Fibroblast of lung (primary cell): ENCODE data around the gene ST6GALNAC1. TPM values are rescaled to one million over a fixed set of nuclear protein-coding genes. Genes with fewer than 3 reads are reported as not detected.

Source experiments
- DNase-seq, 2 donors: peaks; one replicate each; pipeline versions ENCODE4 v3.0.0 to v3.0.0-alpha.2; 2010; ENCODE audit warnings: low read depth in 2 of 2
- H2AFZ ChIP-seq: 2 replicates; pipeline ENCODE4 v1.5.1; 2012; ENCODE audit warnings: low read length, control low read depth, inconsistent platforms
- H3K27ac ChIP-seq: 2 replicates; pipeline ENCODE4 v1.5.1; 2011; ENCODE audit warnings: low read length, control low read depth; ENCODE audit not compliant: insufficient read depth
- H3K27me3 ChIP-seq: 2 replicates; pipeline ENCODE4 v1.5.1; 2011; ENCODE audit warnings: mild to moderate bottlenecking, low read length; ENCODE audit not compliant: control insufficient read depth, insufficient read depth
- H3K36me3 ChIP-seq: 2 replicates; pipeline ENCODE4 v1.5.1; 2011; ENCODE audit warnings: low read length; ENCODE audit not compliant: control insufficient read depth, insufficient read depth
- H3K4me1 ChIP-seq: 2 replicates; pipeline ENCODE4 v1.5.1; 2011; ENCODE audit warnings: low read length; ENCODE audit not compliant: control insufficient read depth, insufficient read depth; ENCODE audit errors: extremely low read depth
- H3K4me2 ChIP-seq: 2 replicates; pipeline ENCODE4 v1.5.1; 2011; ENCODE audit warnings: low read length, control low read depth; ENCODE audit not compliant: insufficient read depth; ENCODE audit errors: extremely low read depth
- H3K4me3 ChIP-seq, 4 experiments: fragments of 200-600 bp in 1 of 4; sonication (generic) in 1 of 4; replicated peaks in 1 of 4; 2 replicates each; pipeline ENCODE4 v1.5.1; 2011 to 2016; ENCODE audit warnings: low read length in 4 of 4, low read depth in 3 of 4, mild to moderate bottlenecking in 3 of 4, control low read depth in 2 of 4, inconsistent platforms in 1 of 4, mixed read lengths in 1 of 4; ENCODE audit not compliant: insufficient read depth in 1 of 4; ENCODE audit errors: control extremely low read depth in 1 of 4
- H3K79me2 ChIP-seq: 2 replicates; pipeline ENCODE4 v1.5.1; 2012; ENCODE audit warnings: mild to moderate bottlenecking, low read length, inconsistent platforms; ENCODE audit not compliant: control insufficient read depth, insufficient read depth
- H3K9ac ChIP-seq: 2 replicates; pipeline ENCODE4 v1.5.1; 2011; ENCODE audit warnings: mild to moderate bottlenecking, low read length, control low read depth; ENCODE audit not compliant: insufficient read depth
- H3K9me3 ChIP-seq: 2 replicates; pipeline ENCODE4 v1.5.1; 2012; ENCODE audit warnings: low read depth, low read length; ENCODE audit not compliant: control insufficient read depth, insufficient read depth
- H4K20me1 ChIP-seq: 2 replicates; pipeline ENCODE4 v1.5.1; 2011; ENCODE audit warnings: low read length; ENCODE audit not compliant: control insufficient read depth, insufficient read depth; ENCODE audit errors: extremely low read depth
- EZH2 ChIP-seq: IDR thresholded peaks from 2 replicates; pipeline ENCODE4 v1.5.1; 2012; ENCODE audit warnings: low read length, control low read depth, mild to moderate bottlenecking; ENCODE audit errors: missing control alignments
- polyA plus RNA-seq, 2 donors: library from polyadenylated mRNA; depleted of rRNA in 1 of 2; stranded (reverse) in 1 of 2; unstranded in 1 of 2; fragments of >200 nt; gene quantifications; 2 replicates each; pipeline ENCODE4 v1.2.1, GENCODE V29; 2011 to 2012; ENCODE audit warnings: missing spikeins in 1 of 2
- total RNA-seq: library from RNA; depleted of rRNA; stranded (reverse); fragments of >200 nt; gene quantifications from 2 replicates; pipeline ENCODE4 v1.2.1, GENCODE V29; 2014
- TF ChIP-seq, protein P1 (sequence below), 2 donors: IDR thresholded peaks in 1 of 2; conservative IDR thresholded peaks in 1 of 2; 1 replicate in 1 of 2; 2 replicates in 1 of 2; pipeline ENCODE4 v1.5.1; 2011 to 2012; ENCODE audit warnings: low read length in 2 of 2, control low read depth in 1 of 2, inconsistent platforms in 1 of 2, low read depth in 1 of 2, mild to moderate bottlenecking in 1 of 2

ST6GALNAC1 gene
- total and polyA plus RNA-seq, 2 donors (not counting 1 experiment from before 2014, with no cell fraction given): not detected

DNA sequence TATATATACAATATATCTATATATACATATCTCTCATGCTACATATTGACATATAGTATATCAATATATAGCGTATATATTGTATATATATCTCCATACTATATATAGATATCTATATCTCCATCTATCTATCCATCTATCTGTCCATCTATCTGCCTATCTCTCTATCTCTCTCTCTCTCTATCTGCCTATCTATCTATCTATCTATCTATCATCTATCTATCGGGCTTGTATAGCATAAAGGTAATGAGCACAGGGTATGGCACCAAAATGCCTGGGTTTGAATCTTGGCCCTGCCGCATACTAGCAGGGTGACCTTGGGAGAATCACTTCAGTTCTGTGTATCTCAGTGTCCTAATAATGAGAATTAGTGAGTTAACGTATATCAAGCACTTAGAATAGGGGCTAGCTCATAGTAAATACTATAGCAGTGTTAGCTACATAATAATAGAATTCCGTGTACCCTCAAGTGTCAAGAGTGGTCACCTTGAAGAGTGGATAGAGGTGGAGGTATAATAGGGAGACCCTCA, 1.5 kb downstream of the ST6GALNAC1 start:
- Histone ChIP-seq H2AFZ (no peak overlapping the region), H3K9me3 (no peaks in the 10 kb centered on the region), H3K36me3 (no peaks in the 10 kb centered on the region), H4K20me1 (no peaks in the 10 kb centered on the region), H3K27me3 (peaks cover 14% of the 10 kb centered on the region), H3K4me3 (no peak overlapping the region), H3K9ac (no peak overlapping the region), H3K79me2 (no peaks in the 10 kb centered on the region), H3K4me2 (no peak overlapping the region), H3K4me1 (no peaks in the 10 kb centered on the region), H3K27ac (no peak overlapping the region)
- TF ChIP-seq, protein P1, sequence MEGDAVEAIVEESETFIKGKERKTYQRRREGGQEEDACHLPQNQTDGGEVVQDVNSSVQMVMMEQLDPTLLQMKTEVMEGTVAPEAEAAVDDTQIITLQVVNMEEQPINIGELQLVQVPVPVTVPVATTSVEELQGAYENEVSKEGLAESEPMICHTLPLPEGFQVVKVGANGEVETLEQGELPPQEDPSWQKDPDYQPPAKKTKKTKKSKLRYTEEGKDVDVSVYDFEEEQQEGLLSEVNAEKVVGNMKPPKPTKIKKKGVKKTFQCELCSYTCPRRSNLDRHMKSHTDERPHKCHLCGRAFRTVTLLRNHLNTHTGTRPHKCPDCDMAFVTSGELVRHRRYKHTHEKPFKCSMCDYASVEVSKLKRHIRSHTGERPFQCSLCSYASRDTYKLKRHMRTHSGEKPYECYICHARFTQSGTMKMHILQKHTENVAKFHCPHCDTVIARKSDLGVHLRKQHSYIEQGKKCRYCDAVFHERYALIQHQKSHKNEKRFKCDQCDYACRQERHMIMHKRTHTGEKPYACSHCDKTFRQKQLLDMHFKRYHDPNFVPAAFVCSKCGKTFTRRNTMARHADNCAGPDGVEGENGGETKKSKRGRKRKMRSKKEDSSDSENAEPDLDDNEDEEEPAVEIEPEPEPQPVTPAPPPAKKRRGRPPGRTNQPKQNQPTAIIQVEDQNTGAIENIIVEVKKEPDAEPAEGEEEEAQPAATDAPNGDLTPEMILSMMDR (conservative IDR thresholded peaks at IDR 0.05 in 1 of 2, IDR thresholded peaks at IDR 0.05 in 1 of 2; ENCODE audit: low read depth in 1 of 2, low read length in 2 of 2): no peak
- no peak for TF ChIP-seq EZH2
- DNase-seq: no peak

DNA sequence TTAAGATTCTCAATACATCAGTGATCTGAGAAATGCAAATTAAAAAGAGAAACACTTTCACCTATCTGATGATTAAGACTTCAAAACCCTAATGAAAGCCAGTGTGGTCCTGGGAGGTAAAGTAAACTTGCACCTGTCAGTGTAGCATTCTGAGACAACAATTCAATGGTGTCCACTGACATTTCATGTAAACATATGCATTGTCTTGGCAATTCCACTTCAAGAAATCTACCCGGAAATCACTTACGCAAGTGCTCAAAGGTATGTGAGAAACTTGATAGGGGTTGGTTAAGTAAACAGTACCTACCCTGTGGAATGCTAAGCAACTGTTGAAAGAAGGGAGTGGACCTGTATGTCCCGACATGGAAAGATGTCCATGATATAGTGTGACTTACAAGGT, 2.1 kb downstream of the ST6GALNAC1 start:
- no peak overlapping the region for H3K4me2 ChIP-seq

DNA sequence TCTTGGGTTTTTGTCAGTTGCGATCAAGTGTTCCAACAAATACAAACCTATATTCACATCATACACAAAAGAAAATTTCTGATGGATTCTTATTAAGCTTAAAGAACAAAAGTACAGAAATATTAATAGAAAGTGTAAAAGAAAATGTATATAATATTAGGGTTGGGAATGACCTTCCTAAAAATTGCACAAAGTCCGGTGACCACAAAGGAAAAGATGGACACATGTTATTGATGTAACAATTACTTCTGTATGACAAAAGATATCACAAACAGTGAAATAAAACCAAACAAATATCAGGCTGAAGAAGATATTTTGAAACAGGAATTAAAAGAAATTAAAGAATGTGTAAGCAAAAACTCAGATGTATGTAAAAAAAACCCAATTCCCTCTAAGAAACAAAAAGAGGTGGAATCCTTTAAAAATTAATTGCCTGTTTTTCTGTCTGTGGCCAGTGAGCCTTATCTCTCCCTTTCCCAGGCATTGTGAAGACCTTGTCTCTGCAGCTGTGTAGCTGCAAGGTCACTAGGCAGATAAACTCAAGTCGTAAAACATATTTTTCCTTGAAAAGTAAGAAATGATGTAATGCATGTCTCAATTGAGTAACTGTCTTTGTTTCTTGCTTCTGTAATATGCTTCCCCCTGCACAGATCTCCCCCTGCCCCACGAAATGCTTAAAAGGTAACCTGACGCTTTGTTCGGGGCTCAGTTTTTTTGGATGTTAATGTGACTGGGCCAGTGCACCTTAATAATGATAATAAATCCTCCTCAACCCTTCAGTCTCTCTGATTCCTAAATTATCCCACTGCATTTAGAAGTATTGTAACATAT, 2.8 kb downstream of the ST6GALNAC1 start:
- Histone ChIP-seq H3K79me2 (no peaks in the 10 kb centered on the region), H3K4me3 (no peak overlapping the region), H3K27ac (no peak overlapping the region), H3K4me1 (no peaks in the 10 kb centered on the region), H3K27me3 (peaks cover 14% of the 10 kb centered on the region), H4K20me1 (no peaks in the 10 kb centered on the region), H3K4me2 (no peak overlapping the region), H3K9ac (no peak overlapping the region), H2AFZ (no peak overlapping the region), H3K36me3 (no peaks in the 10 kb centered on the region), H3K9me3 (no peaks in the 10 kb centered on the region)
- TF ChIP-seq EZH2: no peak
- TF ChIP-seq, protein P1 (conservative IDR thresholded peaks at IDR 0.05 in 1 of 2, IDR thresholded peaks at IDR 0.05 in 1 of 2; ENCODE audit: low read depth in 1 of 2, low read length in 2 of 2): no peak
- no peak for DNase-seq

More for the DNA sequence above, 2.1 kb downstream of the ST6GALNAC1 start:
- H3K9me3 ChIP-seq: no peaks in the 10 kb centered on the region
- DNase-seq: peak in 1 of 2 donors; percentile 8
- H3K9ac ChIP-seq: no peak overlapping the region
- no peak for TF ChIP-seq EZH2
- TF ChIP-seq, protein P1 (conservative IDR thresholded peaks at IDR 0.05 in 1 of 2, IDR thresholded peaks at IDR 0.05 in 1 of 2; ENCODE audit: low read depth in 1 of 2, low read length in 2 of 2): no peak
- no peak overlapping the region for H3K4me3 ChIP-seq
- no peaks in the 10 kb centered on the region for H3K79me2 ChIP-seq
- no peaks in the 10 kb centered on the region for H4K20me1 ChIP-seq
- no peak overlapping the region for H2AFZ ChIP-seq
- H3K4me1 ChIP-seq: no peaks in the 10 kb centered on the region
- peaks cover 14% of the 10 kb centered on the region for H3K27me3 ChIP-seq
- H3K27ac ChIP-seq: no peak overlapping the region
- H3K36me3 ChIP-seq: no peaks in the 10 kb centered on the region
